ENCODE data around the gene CAMKK1.

GRCh38 chr17:3885970-3886369, 6.9 kb downstream of the CAMKK1 start:
- TF ChIP-seq CTCF (IDR thresholded peaks at IDR 0.05): no peak
- TF ChIP-seq ETV6 (CRISPR knock-in tag; IDR thresholded peaks at IDR 0.05): no peak
- no peak for TF ChIP-seq FOXP1 (CRISPR knock-in tag; IDR thresholded peaks at IDR 0.05; ENCODE audit: borderline replicate concordance)
- no peak for TF ChIP-seq MAX (CRISPR knock-in tag; IDR thresholded peaks at IDR 0.05)
- TF ChIP-seq ATF3 (CRISPR knock-in tag; conservative IDR thresholded peaks at IDR 0.05): no peak
- TF ChIP-seq SMAD3 (CRISPR knock-in tag; IDR thresholded peaks at IDR 0.05; ENCODE audit: borderline replicate concordance): no peak
- no peak for TF ChIP-seq SP1 (CRISPR knock-in tag; conservative IDR thresholded peaks at IDR 0.05)
- no peak for TF ChIP-seq USF1 (CRISPR knock-in tag; IDR thresholded peaks at IDR 0.05)
- no peak for TF ChIP-seq IRF2 (CRISPR knock-in tag; IDR thresholded peaks at IDR 0.05; ENCODE audit: borderline replicate concordance, low read depth)
- no peak for TF ChIP-seq STAT6 (CRISPR knock-in tag; conservative IDR thresholded peaks at IDR 0.05; ENCODE audit: low read depth)
- no peak for TF ChIP-seq ZNF512 (CRISPR knock-in tag; IDR thresholded peaks at IDR 0.05; ENCODE audit: borderline replicate concordance)
- TF ChIP-seq ATF1 (CRISPR knock-in tag; IDR thresholded peaks at IDR 0.05): no peak
